Stimulated activated naive CD4-positive, alpha-beta T cell treated with Interleukin-2 at 50 U/mL for 16 hours (primary cell): ENCODE results near the gene THSD7B.

Experiments used
- DNase-seq: peaks from one replicate; lab custom pipeline; 2025; lab: John Stamatoyannopoulos, UW

Gene THSD7B

GRCh38 chr2:137156221-137156844 is 391.0 kb downstream of the THSD7B start:
- no peak for DNase-seq

- DNase-seq, result no peak
Observed at GRCh38 chr2:137157851-137158250, 392.5 kb downstream of the THSD7B start.

- no peak for DNase-seq
Observed at GRCh38 chr2:137161250-137161649, 395.9 kb downstream of the THSD7B start.

GRCh38 chr2:137165968-137166367 is 400.6 kb downstream of the THSD7B start:
- no peak for DNase-seq

GRCh38 chr2:137167651-137168050 is 402.3 kb downstream of the THSD7B start:
- no peak for DNase-seq

GRCh38 chr2:137168552-137168951 is 403.2 kb downstream of the THSD7B start:
- DNase-seq, result no peak

- DNase-seq, result no peak
Observed at GRCh38 chr2:137172162-137172561, 406.8 kb downstream of the THSD7B start.

- no peak for DNase-seq
Observed at GRCh38 chr2:137173463-137173862, 408.1 kb downstream of the THSD7B start.

GRCh38 chr2:137175246-137175645 is 409.9 kb downstream of the THSD7B start:
- no peak for DNase-seq

- no peak for DNase-seq
Observed at GRCh38 chr2:137178951-137179377, 413.6 kb downstream of the THSD7B start.

GRCh38 chr2:137179542-137179941 is 414.2 kb downstream of the THSD7B start:
- no peak for DNase-seq

GRCh38 chr2:137180012-137180411 is 414.7 kb downstream of the THSD7B start:
- DNase-seq, result no peak

- DNase-seq, result no peak
Observed at GRCh38 chr2:137181370-137181769, 416.0 kb downstream of the THSD7B start.

GRCh38 chr2:137182071-137182470 is 416.7 kb downstream of the THSD7B start:
- DNase-seq, result no peak

GRCh38 chr2:137183206-137183898 is 418.0 kb downstream of the THSD7B start:
- DNase-seq, result no peak

GRCh38 chr2:137185378-137186078 is 420.2 kb downstream of the THSD7B start:
- no peak for DNase-seq

- DNase-seq, result no peak
Observed at GRCh38 chr2:137187216-137187615, 421.9 kb downstream of the THSD7B start.

GRCh38 chr2:137190411-137191195 is 425.3 kb downstream of the THSD7B start:
- no peak for DNase-seq

GRCh38 chr2:137192366-137193310 is 427.3 kb downstream of the THSD7B start:
- DNase-seq, result no peak

- DNase-seq, result no peak
Observed at GRCh38 chr2:137193401-137193800, 428.1 kb downstream of the THSD7B start.

- DNase-seq, result no peak
Observed at GRCh38 chr2:137194111-137194510, 428.8 kb downstream of the THSD7B start.
